Measurements from ENCODE around the gene BTG4.

Gene BTG4

GRCh38 chr11:111532365-111532709 lies 20.2 kb upstream of the BTG4 start:
- no peak for TF ChIP-seq CTCF (IDR thresholded peaks at IDR 0.05)
- no peaks in the 10 kb centered on the region for H3K4me1 ChIP-seq (ENCODE audit: control insufficient read depth in 1 of 2, insufficient read depth in 1 of 2, low read depth in 1 of 2, low read length in 1 of 2)
- H3K4me3 ChIP-seq (ENCODE audit: low read depth in 1 of 2, low read length in 1 of 2): no peak overlapping the region
- no peaks in the 10 kb centered on the region for H3K9me3 ChIP-seq
- H3K27me3 ChIP-seq: peaks cover 36% of the 10 kb centered on the region
- no peak overlapping the region for H3K27ac ChIP-seq
- H3K36me3 ChIP-seq: no peaks in the 10 kb centered on the region

GRCh38 chr11:111531687-111532364 lies 19.6 kb upstream of the BTG4 start:
- no peak overlapping the region for H3K27ac ChIP-seq
- TF ChIP-seq CTCF (IDR thresholded peaks at IDR 0.05): no peak
- no peak overlapping the region for H3K4me3 ChIP-seq (ENCODE audit: low read depth in 1 of 2, low read length in 1 of 2)
- H3K9me3 ChIP-seq: no peaks in the 10 kb centered on the region
- H3K27me3 ChIP-seq: peaks cover 31% of the 10 kb centered on the region
- no peaks in the 10 kb centered on the region for H3K4me1 ChIP-seq (ENCODE audit: control insufficient read depth in 1 of 2, insufficient read depth in 1 of 2, low read depth in 1 of 2, low read length in 1 of 2)
- H3K36me3 ChIP-seq: no peaks in the 10 kb centered on the region

GRCh38 chr11:111531136-111531535 lies 18.9 kb upstream of the BTG4 start:
- H3K4me1 ChIP-seq (ENCODE audit: control insufficient read depth in 1 of 2, insufficient read depth in 1 of 2, low read depth in 1 of 2, low read length in 1 of 2): no peaks in the 10 kb centered on the region
- no peaks in the 10 kb centered on the region for H3K9me3 ChIP-seq
- no peak overlapping the region for H3K4me3 ChIP-seq (ENCODE audit: low read depth in 1 of 2, low read length in 1 of 2)
- peaks cover 24% of the 10 kb centered on the region for H3K27me3 ChIP-seq
- H3K36me3 ChIP-seq: no peaks in the 10 kb centered on the region
- TF ChIP-seq CTCF (IDR thresholded peaks at IDR 0.05): no peak
- H3K27ac ChIP-seq: no peak overlapping the region

- Histone ChIP-seq H3K27ac (no peak overlapping the region), H3K9me3 (no peaks in the 10 kb centered on the region), H3K27me3 (peaks cover 15% of the 10 kb centered on the region), H3K36me3 (no peaks in the 10 kb centered on the region), H3K4me3 (ENCODE audit: low read depth in 1 of 2, low read length in 1 of 2) (no peak overlapping the region), H3K4me1 (ENCODE audit: control insufficient read depth in 1 of 2, insufficient read depth in 1 of 2, low read depth in 1 of 2, low read length in 1 of 2) (no peaks in the 10 kb centered on the region)
- TF ChIP-seq CTCF (IDR thresholded peaks at IDR 0.05): no peak
Observed at GRCh38 chr11:111530091-111530490, 17.9 kb upstream of the BTG4 start.

- H3K36me3 ChIP-seq: no peaks in the 10 kb centered on the region
- H3K4me3 ChIP-seq (ENCODE audit: low read depth in 1 of 2, low read length in 1 of 2): no peak overlapping the region
- TF ChIP-seq CTCF (IDR thresholded peaks at IDR 0.05): no peak
- no peaks in the 10 kb centered on the region for H3K4me1 ChIP-seq (ENCODE audit: control insufficient read depth in 1 of 2, insufficient read depth in 1 of 2, low read depth in 1 of 2, low read length in 1 of 2)
- no peaks in the 10 kb centered on the region for H3K9me3 ChIP-seq
- peaks cover 5% of the 10 kb centered on the region for H3K27me3 ChIP-seq
- H3K27ac ChIP-seq: no peak overlapping the region
Observed at GRCh38 chr11:111528557-111528956, 16.4 kb upstream of the BTG4 start.

- H3K27me3 ChIP-seq: peaks cover 5% of the 10 kb centered on the region
- no peak overlapping the region for H3K27ac ChIP-seq
- no peaks in the 10 kb centered on the region for H3K9me3 ChIP-seq
- no peak overlapping the region for H3K4me3 ChIP-seq (ENCODE audit: low read depth in 1 of 2, low read length in 1 of 2)
- H3K36me3 ChIP-seq: no peaks in the 10 kb centered on the region
- no peaks in the 10 kb centered on the region for H3K4me1 ChIP-seq (ENCODE audit: control insufficient read depth in 1 of 2, insufficient read depth in 1 of 2, low read depth in 1 of 2, low read length in 1 of 2)
- TF ChIP-seq CTCF (IDR thresholded peaks at IDR 0.05): no peak
Observed at GRCh38 chr11:111527279-111527678, 15.1 kb upstream of the BTG4 start.

All from neutrophil (primary cell).